Gastrocnemius medialis (tissue), 4 donors: ENCODE results near the gene STMND1. TPM values are rescaled to one million over a fixed set of nuclear protein-coding genes. Genes with fewer than 3 reads are reported as not detected.

Experiments
- ATAC-seq, 2 donors: fragments of 150-250 bp; one replicate each; pipeline ENCODE4 v1.9.1; 2016
- DNase-seq, 2 donors: peaks; one replicate each; pipeline ENCODE4 v3.0.0-alpha.2; 2019
- H3K27ac ChIP-seq, 4 donors: fragments of 200-600 bp; sonication (generic); 1 replicate in 1 of 4; 2 replicates in 3 of 4; pipeline ENCODE4 v1.5.1; 2016 to 2018; ENCODE audit warnings: mild to moderate bottlenecking in 2 of 4, moderate library complexity in 1 of 4
- H3K27me3 ChIP-seq, 3 donors: fragments of 200-600 bp; sonication (generic) in 2 of 3; 1 replicate in 1 of 3; 2 replicates in 2 of 3; pipeline versions ENCODE4 v1.5.1 to v1.6.0; 2016 to 2019; ENCODE audit warnings: mild to moderate bottlenecking in 1 of 3, moderate library complexity in 1 of 3
- H3K36me3 ChIP-seq, 2 donors: fragments of 200-600 bp; sonication (generic) in 1 of 2; one replicate each; pipeline ENCODE4 v1.5.1; 2017 to 2018
- H3K4me1 ChIP-seq, 2 donors: fragments of 200-600 bp; sonication (generic) in 1 of 2; one replicate each; pipeline ENCODE4 v1.5.1; 2016 to 2017; ENCODE audit warnings: mild to moderate bottlenecking in 2 of 2
- H3K4me3 ChIP-seq, 4 donors: fragments of 200-600 bp; sonication (generic) in 3 of 4; 1 replicate in 1 of 4; 2 replicates in 3 of 4; pipeline ENCODE4 v1.5.1; 2016 to 2019; ENCODE audit warnings: mild to moderate bottlenecking in 2 of 4
- H3K9me3 ChIP-seq, 3 donors: fragments of 200-600 bp; sonication (generic) in 2 of 3; 1 replicate in 1 of 3; 2 replicates in 2 of 3; pipeline ENCODE4 v1.5.1; 2016 to 2019
- CTCF ChIP-seq, 5 experiments: fragments of 450-650 bp in 3 of 5; fragments of 200-600 bp in 2 of 5; sonication (generic) in 2 of 5; IDR thresholded peaks in 4 of 5; conservative IDR thresholded peaks in 1 of 5; 1 replicate in 4 of 5; 2 replicates in 1 of 5; pipeline ENCODE4 v1.5.1; 2016 to 2019; ENCODE audit warnings: antibody characterized with exemption in 5 of 5, mild to moderate bottlenecking in 3 of 5, moderate library complexity in 3 of 5
- POLR2A ChIP-seq, 2 donors: fragments of 450-650 bp; IDR thresholded peaks; one replicate each; pipeline ENCODE4 v1.6.1; 2017; ENCODE audit warnings: antibody characterized with exemption in 2 of 2, mild to moderate bottlenecking in 2 of 2, moderate library complexity in 2 of 2
- in situ Hi-C, 4 donors: fragments of 200-750 bp; cut with MboI; loops; one replicate each; pipeline versions ENCODE4 v1.15.0 to v1.8.0; 2017; ENCODE audit warnings: low sequenced_read_pairs in 4 of 4
- intact Hi-C: fragments of 100-400 bp; cut with DNase I; formaldehyde crosslinking; loops from one replicate; pipeline ENCODE4 v1.15.1; 2023; ENCODE audit warnings: low total_unique reads
- total RNA-seq, 4 donors: library from RNA; depleted of rRNA; stranded (reverse); fragments of >200 nt; gene quantifications; one replicate each; pipeline versions ENCODE4 v1.1.0 to v1.2.3, GENCODE V29; 2016

Gene STMND1
- total RNA-seq, 4 donors from 2014 or later: not detected

DNA sequence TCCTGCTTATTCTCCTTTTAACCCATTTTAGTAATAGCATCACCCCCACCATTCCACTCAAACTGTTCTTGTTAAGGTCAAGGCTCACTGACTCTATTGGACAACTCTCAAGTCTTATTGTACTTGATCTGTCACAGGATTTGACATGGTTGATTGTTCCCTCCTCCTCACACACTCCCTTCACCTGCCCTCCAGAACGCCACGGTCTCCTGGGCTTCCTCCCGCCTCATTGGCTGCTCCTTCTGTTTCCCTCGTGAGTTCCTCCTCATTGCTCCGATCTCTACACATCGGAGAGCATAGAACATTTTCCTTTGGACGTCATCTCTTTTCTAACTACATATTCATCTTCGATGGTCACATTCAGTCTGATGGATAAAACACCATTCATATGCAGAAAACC is 55.1 kb downstream of the STMND1 start:
- H3K4me3 ChIP-seq: no peak overlapping the region
- no peaks in the 10 kb centered on the region for H3K27me3 ChIP-seq
- H3K4me1 ChIP-seq: no peaks in the 10 kb centered on the region
- H3K27ac ChIP-seq: no peak overlapping the region
- ATAC-seq: no peak
- in situ Hi-C loops (loop anchor here (5.0 to 25.0 kb wide), 6 partner anchors 205 to 955 kb away; partner anchors contain the start of gene NHLRC1 (in 3 of the 4)), intact Hi-C loops (loop anchor here (1.0 to 5.0 kb wide), 5 partner anchors 10 to 966 kb away; partner anchors contain the start of gene NHLRC1)
- no peaks in the 10 kb centered on the region for H3K9me3 ChIP-seq
- TF ChIP-seq POLR2A (IDR thresholded peaks at IDR 0.05) (no peak), CTCF (IDR thresholded peaks at IDR 0.05 in 4 of 5, conservative IDR thresholded peaks at IDR 0.05 in 1 of 5) (no peak)
- no peak for DNase-seq
- no peaks in the 10 kb centered on the region for H3K36me3 ChIP-seq

DNA sequence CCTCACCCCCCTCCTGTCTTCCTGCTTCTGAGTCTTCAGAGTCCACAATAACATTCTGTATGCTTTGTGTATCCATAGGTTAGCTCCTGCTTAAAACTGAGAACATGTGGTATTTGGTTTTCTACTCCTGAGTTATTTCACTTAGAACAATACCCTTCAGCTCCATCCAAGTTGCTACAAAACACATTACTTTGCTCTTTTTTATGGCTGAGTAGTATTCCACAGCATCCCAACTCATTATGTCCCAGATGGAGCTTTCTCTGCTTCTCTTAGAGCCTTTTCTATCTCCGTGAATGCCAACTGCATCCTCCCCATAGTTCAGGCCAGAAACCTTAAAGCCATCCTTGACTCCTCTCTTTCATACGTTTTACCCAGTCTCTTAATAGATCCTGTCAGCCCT is 55.8 kb downstream of the STMND1 start:
- ATAC-seq: no peak
- H3K9me3 ChIP-seq: no peaks in the 10 kb centered on the region
- in situ Hi-C loops: loop anchor here (5.0 to 25.0 kb wide), 6 partner anchors 205 to 955 kb away; partner anchors contain the start of gene NHLRC1 (in 3 of the 4)
- intact Hi-C loops: loop anchor here (2.0 to 5.0 kb wide), 3 partner anchors 645 to 965 kb away; partner anchors contain the start of gene NHLRC1
- TF ChIP-seq CTCF (IDR thresholded peaks at IDR 0.05 in 4 of 5, conservative IDR thresholded peaks at IDR 0.05 in 1 of 5): no peak
- no peak for TF ChIP-seq POLR2A (IDR thresholded peaks at IDR 0.05)
- DNase-seq: no peak
- H3K4me1 ChIP-seq: no peaks in the 10 kb centered on the region
- no peak overlapping the region for H3K4me3 ChIP-seq
- H3K27me3 ChIP-seq: no peaks in the 10 kb centered on the region
- no peak overlapping the region for H3K27ac ChIP-seq
- H3K36me3 ChIP-seq: no peaks in the 10 kb centered on the region

DNA sequence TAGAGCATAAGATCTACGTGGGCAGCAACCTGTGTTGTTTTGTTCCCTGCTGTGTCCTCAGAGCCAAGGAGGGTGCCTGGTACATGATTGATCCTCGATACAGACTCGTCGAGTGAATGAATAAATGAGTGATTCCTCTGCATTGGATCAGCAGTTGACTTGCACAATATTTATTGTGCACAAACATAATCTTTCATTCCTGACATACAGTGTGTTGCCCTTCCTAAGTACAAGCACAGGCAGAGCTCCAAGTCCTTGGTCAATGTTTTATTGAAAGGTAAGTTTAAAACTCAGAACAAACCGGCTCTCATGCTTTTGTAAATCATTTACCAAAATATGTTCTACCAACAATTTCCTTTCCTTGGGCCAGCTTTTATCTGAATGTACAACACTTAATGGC is 57.4 kb downstream of the STMND1 start:
- Histone ChIP-seq H3K9me3 (no peaks in the 10 kb centered on the region), H3K27ac (no peak overlapping the region), H3K4me1 (no peaks in the 10 kb centered on the region), H3K27me3 (no peaks in the 10 kb centered on the region), H3K4me3 (no peak overlapping the region), H3K36me3 (no peaks in the 10 kb centered on the region)
- DNase-seq (no peak), ATAC-seq (no peak)
- in situ Hi-C loops: loop anchor here (5.0 to 25.0 kb wide), 6 partner anchors 203 to 953 kb away; partner anchors contain the start of gene NHLRC1 (in 3 of the 4)
- TF ChIP-seq POLR2A (IDR thresholded peaks at IDR 0.05) (no peak), CTCF (IDR thresholded peaks at IDR 0.05 in 4 of 5, conservative IDR thresholded peaks at IDR 0.05 in 1 of 5) (no peak)
- intact Hi-C loops: loop anchor here (5.0 kb wide), 2 partner anchors 643 to 658 kb away; no protein-coding TSS in a partner anchor

DNA sequence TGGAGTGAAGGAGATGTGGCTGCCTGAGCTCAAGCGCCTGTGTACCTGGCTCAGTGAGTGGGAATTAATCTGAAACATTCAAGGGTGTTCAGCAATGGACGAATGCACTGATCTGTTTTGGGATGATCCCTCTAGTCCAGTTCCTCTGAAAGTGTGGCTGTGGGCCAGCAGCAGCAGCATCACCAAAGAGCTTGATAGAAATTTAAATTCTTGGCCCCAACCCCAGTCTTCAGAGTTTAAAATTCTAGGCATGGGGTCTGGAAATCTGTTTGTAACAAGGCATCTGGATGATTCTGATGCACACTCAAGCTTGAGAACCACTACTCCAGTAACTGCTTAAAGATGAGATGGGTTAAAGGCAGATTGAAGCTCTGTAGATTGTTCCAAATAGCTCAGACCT is 59.2 kb downstream of the STMND1 start:
- DNase-seq (no peak), ATAC-seq (no peak)
- H3K9me3 ChIP-seq: no peaks in the 10 kb centered on the region
- no peak overlapping the region for H3K27ac ChIP-seq
- intact Hi-C loops (no loop called here), in situ Hi-C loops (loop anchor here (25.0 kb wide), 2 partner anchors 201 to 951 kb away; partner anchors contain the start of gene NHLRC1 (in 3 of the 4))
- H3K27me3 ChIP-seq: no peaks in the 10 kb centered on the region
- H3K4me1 ChIP-seq: no peaks in the 10 kb centered on the region
- no peaks in the 10 kb centered on the region for H3K36me3 ChIP-seq
- no peak for TF ChIP-seq POLR2A (IDR thresholded peaks at IDR 0.05)
- TF ChIP-seq CTCF (IDR thresholded peaks at IDR 0.05 in 4 of 5, conservative IDR thresholded peaks at IDR 0.05 in 1 of 5): no peak
- no peak overlapping the region for H3K4me3 ChIP-seq
